Naive thymus-derived CD4-positive, alpha-beta T cell (primary cell): ENCODE results near the gene ALOXE3. TPM values are rescaled to one million over a fixed set of nuclear protein-coding genes. Genes with fewer than 3 reads are reported as not detected.
A peak's percentile ranks its signal among the peaks of the same experiment; 100 is the strongest.

ENCODE experiments used
- ATAC-seq: fragments of 150-1000 bp; cut with Tn5 transposase; 2 replicates; pipeline ENCODE4 v1.10.0; 2021; ENCODE audit warnings: mild to moderate bottlenecking, moderate library complexity
- CTCF ChIA-PET: fragments of 350-600 bp; sonication (Branson Sonifier 250); formaldehyde crosslinking; loops from one replicate; lab custom pipeline; 2021; ENCODE audit warnings: antibody characterized with exemption; lab: Charles Lee
- POLR2A ChIA-PET: fragments of 350-600 bp; sonication (Branson Sonifier 250); formaldehyde crosslinking; loops from one replicate; lab custom pipeline; 2021; ENCODE audit warnings: antibody characterized with exemption, inconsistent platforms; lab: Charles Lee
- DNase-seq, 9 donors: peaks; one replicate each; pipeline versions ENCODE4 v3.0.0 to v3.0.0-alpha.2; 2020 to 2022; ENCODE audit warnings: mixed read lengths in 1 of 9
- H3K27ac ChIP-seq: one replicate; pipeline ENCODE4 v1.7.0; 2013; ENCODE audit warnings: mild to moderate bottlenecking, low read depth, low read length, moderate library complexity
- H3K27me3 ChIP-seq, 2 donors: one replicate each; pipeline ENCODE4 v1.7.0; 2013; ENCODE audit warnings: low read length in 2 of 2, mild to moderate bottlenecking in 2 of 2, moderate library complexity in 2 of 2; ENCODE audit not compliant: control insufficient read depth in 2 of 2, insufficient read depth in 2 of 2
- H3K36me3 ChIP-seq, 3 experiments: 1 replicate in 2 of 3; 2 replicates in 1 of 3; pipeline ENCODE4 v1.7.0; 2013; ENCODE audit warnings: low read length in 3 of 3, mild to moderate bottlenecking in 3 of 3, moderate library complexity in 1 of 3; ENCODE audit not compliant: insufficient read depth in 3 of 3, control insufficient read depth in 2 of 3
- H3K4me1 ChIP-seq, 2 donors: one replicate each; pipeline ENCODE4 v1.7.0; 2013; ENCODE audit warnings: low read length in 2 of 2, mild to moderate bottlenecking in 2 of 2, moderate library complexity in 1 of 2; ENCODE audit not compliant: control insufficient read depth in 2 of 2, insufficient read depth in 2 of 2
- H3K4me3 ChIP-seq: 2 replicates; pipeline ENCODE4 v1.7.0; 2013; ENCODE audit warnings: mild to moderate bottlenecking, low read length
- H3K9me3 ChIP-seq, 3 experiments: 1 replicate in 2 of 3; 2 replicates in 1 of 3; pipeline ENCODE4 v1.7.0; 2013; ENCODE audit warnings: low read length in 3 of 3; ENCODE audit not compliant: control insufficient read depth in 2 of 3
- H3K27ac Mint-ChIP-seq, 9 donors: one replicate each; pipeline ENCODE4 v1.8.0; 2020 to 2022; ENCODE audit warnings: mixed read lengths in 9 of 9, mild to moderate bottlenecking in 8 of 9, moderate library complexity in 5 of 9, inconsistent platforms in 2 of 9
- H3K27me3 Mint-ChIP-seq, 5 donors: one replicate each; pipeline ENCODE4 v1.8.0; 2021 to 2022; ENCODE audit warnings: mixed read lengths in 5 of 5, mild to moderate bottlenecking in 1 of 5
- H3K36me3 Mint-ChIP-seq, 5 donors: one replicate each; pipeline ENCODE4 v1.8.0; 2020 to 2022; ENCODE audit warnings: mixed read lengths in 5 of 5, mild to moderate bottlenecking in 3 of 5, inconsistent platforms in 1 of 5
- H3K4me1 Mint-ChIP-seq, 7 donors: one replicate each; pipeline ENCODE4 v1.8.0; 2020 to 2022; ENCODE audit warnings: mixed read lengths in 7 of 7, mild to moderate bottlenecking in 3 of 7, inconsistent platforms in 1 of 7
- H3K4me3 Mint-ChIP-seq, 10 donors: one replicate each; pipeline ENCODE4 v1.8.0; 2020 to 2022; ENCODE audit warnings: mild to moderate bottlenecking in 10 of 10, mixed read lengths in 10 of 10, moderate library complexity in 6 of 10, inconsistent platforms in 2 of 10
- H3K9me3 Mint-ChIP-seq, 11 donors: one replicate each; pipeline ENCODE4 v1.8.0; 2020 to 2022; ENCODE audit warnings: mixed read lengths in 11 of 11, mild to moderate bottlenecking in 4 of 11, inconsistent platforms in 1 of 11, moderate library complexity in 1 of 11
- intact Hi-C, 2 donors: fragments of 100-400 bp; cut with micrococcal nuclease; formaldehyde crosslinking; loops; one replicate each; pipeline ENCODE4 v1.15.1; 2023
- polyA plus RNA-seq, 2 donors: library from polyadenylated mRNA; unstranded; fragments of 300-500 nt; fragmentation: Illumina TruSeq; gene quantifications; one replicate each; pipeline ENCODE4 v1.2.3, GENCODE V29; 2021
- total RNA-seq, 6 experiments: library from RNA in 5 of 6; stranded (reverse) in 5 of 6; gene quantifications; 1 replicate in 5 of 6; 2 replicates in 1 of 6; pipeline ENCODE4 v1.2.3 and lab custom pipeline; 2021 to 2026

Gene ALOXE3
- total and polyA plus RNA-seq, 7 experiments from 2014 or later = 0.11 to 1.6 (median 0.75) TPM; not detected in 1

DNA sequence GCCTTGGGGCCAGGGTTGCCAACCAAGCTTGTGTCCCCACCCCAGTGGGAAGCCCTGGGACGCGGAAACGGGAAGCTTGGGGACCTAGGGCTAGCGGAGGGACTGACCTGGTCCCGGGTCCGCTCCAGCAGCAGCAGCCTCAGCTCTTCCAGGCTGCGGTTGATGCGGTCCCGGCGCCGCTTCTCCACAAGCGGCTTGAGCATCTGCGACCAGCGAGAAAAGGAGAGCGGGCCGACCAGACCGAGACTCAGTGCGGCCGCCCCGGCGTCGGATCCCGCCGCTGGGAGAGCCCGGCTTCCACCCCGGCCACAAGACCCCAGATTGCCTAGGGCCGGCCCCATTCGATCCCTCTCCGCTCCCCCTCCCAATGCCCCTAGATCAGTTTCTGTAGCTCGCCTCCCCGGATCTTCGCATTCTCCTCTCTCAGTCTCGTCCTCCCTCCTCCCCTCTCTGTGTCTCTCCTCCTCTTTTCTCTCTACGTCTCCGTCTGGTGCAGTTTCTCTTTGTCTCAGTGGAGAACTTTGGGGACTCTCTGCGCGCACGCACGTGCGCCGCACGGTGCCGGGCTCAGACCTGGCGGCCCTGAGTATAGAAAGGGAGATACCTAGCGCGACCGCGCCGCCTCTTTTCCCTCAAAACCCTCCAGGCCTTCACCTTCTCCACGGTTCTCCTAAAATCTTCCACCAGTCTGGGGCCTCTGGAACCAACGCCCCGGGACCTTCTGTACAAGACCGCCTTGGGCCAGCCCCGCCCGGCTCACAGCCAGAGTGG is 4.8 kb upstream of the ALOXE3 start:
- Mint-ChIP-seq H3K4me1 (peaks cover 53 to 77% (median 70%) of the 10 kb centered on the region in 7 donors), H3K9me3 (peaks cover 0 to 46% (median 0%) of the 10 kb centered on the region in 11 donors), H3K27me3 (peaks cover 0 to 60% (median 30%) of the 10 kb centered on the region in 5 donors), H3K36me3 (peaks cover 0 to 9% (median 0%) of the 10 kb centered on the region in 5 donors), H3K4me3 (peak overlapping the region; percentile 84 to 99 (median 91)), H3K27ac (peak overlapping the region in 8 of 9 donors; percentile 6 to 73 (median 40))
- intact Hi-C loops = loop anchor here in 1 of 2 donors (1.0 kb wide), 1 partner anchor 33 kb away; no protein-coding TSS in a partner anchor
- peak overlapping the region; percentile 96 for H3K4me3 ChIP-seq
- no peaks in the 10 kb centered on the region for H3K36me3 ChIP-seq
- DNase-seq (peak in 7 of 9 donors; percentile 45 to 66 (median 50)), ATAC-seq (peak; percentile 15)
- ChIA-PET POLR2A (interaction anchor here (0.6 to 3.9 kb wide), 14 partner anchors 9 to 175 kb away, joined by 3 to 30 read pairs (median 6); partner anchors contain the start of genes BORCS6 and CTC1), CTCF (interaction anchor here (0.6 to 2.2 kb wide), 3 partner anchors 10 to 50 kb away, joined by 3 to 6 read pairs (median 3); no protein-coding TSS in a partner anchor)
- H3K27me3 ChIP-seq = peaks cover 0 to 3% of the 10 kb centered on the region in 2 donors
- H3K4me1 ChIP-seq = peaks cover 57% of the 10 kb centered on the region in 2 donors
- H3K9me3 ChIP-seq = no peaks in the 10 kb centered on the region
- no peak overlapping the region for H3K27ac ChIP-seq

DNA sequence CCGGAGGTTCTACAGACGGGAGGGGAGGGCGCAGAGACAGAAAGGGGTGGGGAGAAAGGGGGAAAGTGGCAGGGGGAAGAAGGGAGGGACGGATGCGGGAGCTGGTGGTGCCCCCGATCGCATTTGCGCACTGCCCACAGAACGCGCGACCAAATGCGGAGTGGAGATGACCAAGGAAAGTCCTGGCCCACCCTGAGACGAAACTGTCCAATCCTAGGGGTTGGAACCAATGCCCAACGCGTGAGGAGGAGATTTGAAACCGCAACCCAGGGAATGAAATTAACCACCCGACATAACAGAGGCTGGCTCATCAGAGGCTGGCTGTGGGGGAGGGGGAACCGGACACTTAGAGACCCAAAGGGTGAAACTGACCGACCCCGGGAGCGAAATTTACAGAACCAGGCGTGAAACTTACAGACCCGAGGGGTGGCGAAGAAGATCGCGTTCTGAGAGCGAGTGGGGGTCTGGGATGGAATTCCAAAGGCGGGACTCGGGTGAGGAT is 4.2 kb upstream of the ALOXE3 start:
- ChIA-PET POLR2A (interaction anchor here (0.6 to 3.9 kb wide), 10 partner anchors 10 to 176 kb away, joined by 3 to 30 read pairs (median 4); partner anchors contain the start of gene BORCS6), CTCF (interaction anchor here (0.6 to 2.2 kb wide), 4 partner anchors 9 to 66 kb away, joined by 3 to 6 read pairs (median 3); no protein-coding TSS in a partner anchor)
- Histone ChIP-seq H3K4me3 (peak overlapping the region; percentile 96), H3K9me3 (no peaks in the 10 kb centered on the region), H3K27ac (no peak overlapping the region), H3K4me1 (peaks cover 63% of the 10 kb centered on the region in 2 donors), H3K36me3 (no peaks in the 10 kb centered on the region), H3K27me3 (peaks cover 0 to 3% of the 10 kb centered on the region in 2 donors)
- Mint-ChIP-seq H3K36me3 (peaks cover 0 to 9% (median 0%) of the 10 kb centered on the region in 5 donors), H3K27me3 (peaks cover 0 to 67% (median 30%) of the 10 kb centered on the region in 5 donors), H3K27ac (peak overlapping the region in 4 of 9 donors; percentile 18 to 72 (median 34)), H3K4me3 (peak overlapping the region; percentile 84 to 99 (median 91)), H3K9me3 (peaks cover 0 to 46% (median 0%) of the 10 kb centered on the region in 11 donors), H3K4me1 (peaks cover 60 to 84% (median 77%) of the 10 kb centered on the region in 7 donors)
- peak in 1 of 9 donors; percentile 18 for DNase-seq
- intact Hi-C loops = no loop called here
- ATAC-seq = no peak

DNA sequence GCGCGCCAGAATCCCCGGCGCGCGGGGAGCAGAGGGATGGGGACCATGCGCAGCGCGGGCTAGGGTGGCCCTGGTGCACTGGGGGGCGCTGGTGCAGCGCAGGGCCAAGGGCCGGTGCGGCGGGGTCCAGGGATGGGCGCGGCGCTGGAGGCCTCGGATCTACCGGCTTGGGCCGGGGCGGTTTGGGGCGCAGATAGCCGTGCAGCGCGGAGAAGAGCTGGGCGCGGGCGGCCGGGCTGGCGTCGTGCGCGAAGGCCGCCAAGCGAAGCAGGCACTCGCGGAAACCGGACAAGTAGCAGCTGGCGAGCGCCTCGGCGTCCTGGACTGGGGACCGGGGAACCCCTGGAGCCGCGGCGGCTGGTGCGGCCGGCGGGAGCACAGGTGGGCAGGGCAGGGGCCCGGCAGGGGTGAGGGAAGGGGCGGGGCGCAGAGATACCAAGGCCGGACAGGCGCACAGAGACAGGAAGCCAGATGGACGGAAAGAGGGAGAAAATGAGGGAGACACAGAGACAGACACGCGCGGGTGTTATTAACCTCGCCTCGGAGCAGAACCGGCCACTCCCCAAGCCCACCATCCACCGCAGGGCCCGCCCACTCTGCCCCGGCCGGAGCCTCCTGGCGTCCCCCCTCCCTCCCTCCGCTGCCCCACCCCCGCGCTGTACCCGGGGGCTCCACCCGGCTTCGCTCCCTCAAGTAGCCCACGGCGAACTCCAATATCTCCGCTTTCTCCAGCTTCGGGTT is 3.5 kb upstream of the ALOXE3 start:
- Histone ChIP-seq H3K4me1 (peaks cover 61 to 63% of the 10 kb centered on the region in 2 donors), H3K9me3 (no peaks in the 10 kb centered on the region), H3K27me3 (peaks cover 0 to 3% of the 10 kb centered on the region in 2 donors), H3K4me3 (peak overlapping the region; percentile 96), H3K36me3 (no peaks in the 10 kb centered on the region), H3K27ac (no peak overlapping the region)
- ChIA-PET POLR2A (interaction anchor here (0.7 to 3.9 kb wide), 7 partner anchors 10 to 176 kb away, joined by 3 to 30 read pairs (median 4); partner anchors contain the start of gene BORCS6), CTCF (interaction anchor here (0.8 kb wide), 2 partner anchors 49 to 67 kb away, joined by 3 read pairs; no protein-coding TSS in a partner anchor)
- Mint-ChIP-seq H3K27ac (peak overlapping the region in 1 of 9 donors; percentile 18), H3K4me1 (peaks cover 54 to 82% (median 73%) of the 10 kb centered on the region in 7 donors), H3K36me3 (peaks cover 0 to 9% (median 0%) of the 10 kb centered on the region in 5 donors), H3K9me3 (peaks cover 0 to 46% (median 0%) of the 10 kb centered on the region in 11 donors), H3K4me3 (peak overlapping the region; percentile 84 to 99 (median 91)), H3K27me3 (peaks cover 0 to 67% (median 30%) of the 10 kb centered on the region in 5 donors)
- ATAC-seq (no peak), DNase-seq (peak in 2 of 9 donors; percentile 27 to 74)
- intact Hi-C loops = no loop called here

DNA sequence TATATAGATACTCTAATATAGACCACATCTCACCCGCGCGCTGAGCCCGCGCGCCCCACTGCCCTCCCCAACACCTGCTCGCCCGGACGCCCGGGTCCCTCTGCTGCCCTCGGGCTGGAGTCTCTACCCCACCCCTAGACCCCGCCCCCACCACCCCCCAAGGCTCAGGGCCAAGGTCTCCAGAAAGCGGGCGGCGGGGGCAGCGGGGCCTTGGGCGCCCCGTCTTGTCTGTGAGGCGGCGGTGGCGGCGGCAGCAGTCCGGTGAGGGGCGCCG is 3.0 kb upstream of the ALOXE3 start:
- peaks cover 0 to 9% (median 0%) of the 10 kb centered on the region in 5 donors for H3K36me3 Mint-ChIP-seq
- peak overlapping the region; percentile 95 for H3K4me3 ChIP-seq
- ATAC-seq (no peak), DNase-seq (peak in 1 of 9 donors; percentile 20)
- no peaks in the 10 kb centered on the region for H3K36me3 ChIP-seq
- POLR2A ChIA-PET = interaction anchor here (0.7 to 3.9 kb wide), 3 partner anchors 36 to 103 kb away, joined by 3 to 28 read pairs (median 4); no protein-coding TSS in a partner anchor
- CTCF ChIA-PET = no interaction called here
- peaks cover 0 to 43% (median 0%) of the 10 kb centered on the region in 11 donors for H3K9me3 Mint-ChIP-seq
- peaks cover 0 to 68% (median 35%) of the 10 kb centered on the region in 5 donors for H3K27me3 Mint-ChIP-seq
- H3K27ac ChIP-seq = no peak overlapping the region
- no peaks in the 10 kb centered on the region for H3K9me3 ChIP-seq
- intact Hi-C loops = no loop called here
- peaks cover 58 to 60% of the 10 kb centered on the region in 2 donors for H3K4me1 ChIP-seq
- peak overlapping the region in 5 of 9 donors; percentile 94 to 100 (median 99) for H3K27ac Mint-ChIP-seq
- peak overlapping the region; percentile 88 to 99 (median 93) for H3K4me3 Mint-ChIP-seq
- H3K27me3 ChIP-seq = peaks cover 0 to 6% of the 10 kb centered on the region in 2 donors
- H3K4me1 Mint-ChIP-seq = peaks cover 49 to 82% (median 73%) of the 10 kb centered on the region in 7 donors

DNA sequence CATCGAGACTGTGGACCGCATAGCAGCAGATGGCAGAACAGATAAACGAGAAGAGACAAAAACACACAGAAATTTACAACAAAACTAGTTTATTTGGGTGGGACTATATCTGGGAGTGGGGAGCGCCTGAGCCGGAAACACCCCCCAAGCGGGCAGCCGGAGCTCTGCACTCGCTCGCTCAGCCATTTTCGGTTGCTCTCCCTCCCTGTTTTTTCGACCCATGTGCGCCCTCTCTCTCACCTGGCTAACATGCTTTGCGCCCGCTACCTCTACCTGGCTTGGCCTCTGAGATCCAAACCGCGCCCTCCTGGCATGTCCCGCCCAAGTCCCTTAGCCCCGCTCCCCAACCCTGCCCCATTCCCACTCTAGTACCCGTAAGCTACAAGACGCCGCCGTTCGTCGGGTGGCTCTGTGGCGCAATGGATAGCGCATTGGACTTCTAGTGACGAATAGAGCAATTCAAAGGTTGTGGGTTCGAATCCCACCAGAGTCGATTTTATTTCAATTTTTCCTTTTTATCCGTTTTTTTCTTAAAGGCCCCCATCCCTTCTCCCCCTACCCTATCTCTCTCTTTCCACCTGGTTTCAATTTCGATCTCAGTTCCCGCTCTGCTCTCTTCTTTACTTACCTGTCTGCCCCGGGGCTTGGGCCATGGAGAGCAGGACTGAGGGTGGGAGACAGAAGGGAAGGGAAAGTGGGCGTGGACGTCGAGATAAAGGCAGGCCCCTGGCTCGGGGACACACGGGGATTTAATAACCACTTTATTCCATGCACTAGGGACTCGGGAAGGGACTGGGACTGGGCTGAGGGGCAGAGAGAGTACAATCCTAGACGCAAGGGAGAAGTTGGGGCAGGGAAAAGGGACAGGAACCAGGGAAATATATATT is 2.4 kb upstream of the ALOXE3 start:
- Histone ChIP-seq H3K36me3 (no peaks in the 10 kb centered on the region), H3K27me3 (peaks cover 0 to 6% of the 10 kb centered on the region in 2 donors), H3K27ac (no peak overlapping the region), H3K9me3 (no peaks in the 10 kb centered on the region), H3K4me1 (peaks cover 58 to 60% of the 10 kb centered on the region in 2 donors), H3K4me3 (peak overlapping the region; percentile 95)
- H3K4me1 Mint-ChIP-seq = peaks cover 43 to 77% (median 69%) of the 10 kb centered on the region in 7 donors
- POLR2A ChIA-PET = interaction anchor here (0.6 to 4.8 kb wide), 21 partner anchors 10 to 315 kb away, joined by 3 to 55 read pairs (median 11); partner anchors contain the start of genes BORCS6, CTC1, NDEL1 and SLC25A35
- CTCF ChIA-PET = interaction anchor here (0.7 to 13.2 kb wide), 12 partner anchors 12 to 180 kb away, joined by 3 to 248 read pairs (median 17); partner anchors contain the start of genes ALOX12B, BORCS6 and SLC25A35
- peak overlapping the region; percentile 94 to 100 (median 99) for H3K27ac Mint-ChIP-seq
- peaks cover 2 to 74% (median 38%) of the 10 kb centered on the region in 5 donors for H3K27me3 Mint-ChIP-seq
- H3K4me3 Mint-ChIP-seq = peak overlapping the region; percentile 88 to 99 (median 93)
- ATAC-seq (peak; percentile 23), DNase-seq (peak in 3 of 9 donors; percentile 26 to 90 (median 74))
- H3K9me3 Mint-ChIP-seq = peaks cover 0 to 40% (median 0%) of the 10 kb centered on the region in 11 donors
- intact Hi-C loops = loop anchor here (1.0 kb wide), 4 partner anchors 18 to 180 kb away; no protein-coding TSS in a partner anchor
- H3K36me3 Mint-ChIP-seq = peaks cover 0 to 9% (median 0%) of the 10 kb centered on the region in 5 donors
